ENCODE results near the gene HDAC3.

HDAC3 gene

GRCh38 chr5:141657937-141658545 is 21.4 kb upstream of the HDAC3 start:
- no peak for DNase-seq

DNA sequence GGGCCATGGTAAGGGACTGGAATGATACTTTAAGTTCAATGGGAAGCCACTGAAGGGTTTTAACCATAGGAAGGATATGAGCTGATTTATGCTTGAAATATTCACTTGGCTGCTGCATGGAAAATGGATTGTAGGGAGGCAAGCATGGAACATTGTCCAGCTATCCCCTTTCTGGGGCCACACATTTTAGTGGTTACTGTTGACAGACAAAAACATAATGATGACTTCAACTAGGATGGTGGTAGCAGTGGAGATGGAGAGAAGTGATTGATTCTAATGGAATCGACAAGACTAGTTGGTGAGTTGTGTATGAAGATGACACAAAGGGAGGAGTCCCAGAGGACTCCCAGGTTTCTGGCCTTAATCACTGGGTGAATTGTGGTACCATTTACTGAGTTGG is 20.8 kb upstream of the HDAC3 start:
- no peak for DNase-seq

GRCh38 chr5:141656396-141656795 is 19.7 kb upstream of the HDAC3 start:
- DNase-seq, result no peak

- no peak for DNase-seq
Measured at GRCh38 chr5:141655020-141655419, 18.4 kb upstream of the HDAC3 start.

- no peak for DNase-seq
Measured at GRCh38 chr5:141654298-141654697, 17.6 kb upstream of the HDAC3 start.

- no peak for DNase-seq
Measured at GRCh38 chr5:141651728-141652105, 15.1 kb upstream of the HDAC3 start.

GRCh38 chr5:141650851-141651727 is 14.4 kb upstream of the HDAC3 start, which contains the start of gene FCHSD1:
TSS of gene FCHSD1 (minus strand) at chr5:141651418. CDS start at chr5:141651368, 50 bp downstream.
- peak; percentile 83 to 86 for DNase-seq

DNA sequence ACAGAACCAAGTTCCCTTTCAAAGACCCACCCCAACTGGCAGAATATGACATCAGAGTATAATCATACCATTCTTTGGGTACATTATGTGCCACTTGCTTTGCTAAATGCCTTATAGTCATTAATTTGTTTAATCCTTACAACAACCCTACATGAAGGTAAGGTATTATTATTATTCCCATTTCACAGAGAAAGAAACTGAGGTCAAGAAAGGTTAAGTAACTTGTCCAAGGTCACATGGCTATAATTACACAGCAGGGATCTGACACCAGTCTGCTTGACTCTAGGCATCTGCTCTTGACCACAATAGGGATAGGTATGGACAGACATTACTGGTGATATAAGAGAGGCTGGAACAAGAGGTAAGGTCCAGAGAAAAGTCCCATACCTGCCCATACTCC is 13.3 kb upstream of the HDAC3 start:
- DNase-seq, result no peak

DNA sequence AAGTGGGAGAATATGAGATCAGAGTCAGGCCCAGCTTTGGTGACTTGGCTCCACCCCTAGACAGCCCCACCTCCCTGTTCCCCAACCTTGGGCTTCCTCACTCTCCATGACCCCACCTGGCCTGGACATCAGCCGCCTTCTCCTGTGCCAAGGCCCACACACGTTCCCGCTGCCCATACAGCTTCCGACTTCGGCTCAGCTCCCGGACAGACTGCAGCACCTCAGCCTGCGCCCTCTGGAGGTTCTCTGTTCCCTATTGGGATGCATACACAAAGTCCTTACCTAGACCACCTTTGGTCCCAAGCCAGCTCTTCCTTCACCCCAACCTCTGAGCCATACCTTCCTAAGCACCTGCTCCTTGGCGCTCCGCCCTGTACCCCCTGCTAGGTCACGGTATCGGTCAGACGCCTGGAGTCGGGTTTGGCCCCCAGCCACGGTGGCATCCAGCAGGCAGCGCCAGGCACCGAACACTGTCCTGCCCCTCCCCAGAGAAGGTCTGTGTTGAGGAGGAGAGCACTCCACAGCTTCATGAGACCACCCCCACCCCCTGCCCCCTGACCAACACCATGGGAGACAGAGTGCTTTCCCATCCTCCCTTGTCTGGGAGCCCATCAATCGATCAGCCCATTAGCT is 12.5 kb upstream of the HDAC3 start:
- no peak for DNase-seq

DNA sequence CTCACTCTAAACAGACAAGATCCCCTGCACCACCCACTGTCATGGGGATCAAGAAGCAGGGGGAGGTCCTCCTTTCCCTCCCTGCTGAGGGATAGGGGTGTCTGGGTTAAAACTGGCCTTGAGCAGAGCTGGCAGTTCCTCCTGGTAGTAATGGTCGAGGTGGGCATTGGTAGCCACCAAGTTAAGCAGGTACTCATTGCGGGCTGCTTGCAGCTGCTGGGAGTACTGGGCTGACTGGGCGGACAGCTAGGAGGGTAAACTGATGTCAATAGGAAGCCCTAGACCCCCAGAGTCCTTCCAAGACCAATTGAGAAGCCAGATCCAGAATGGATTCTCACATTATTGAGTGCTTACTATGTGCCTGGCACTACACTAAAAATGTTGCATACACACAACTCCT is 11.2 kb upstream of the HDAC3 start:
- DNase-seq, result no peak

GRCh38 chr5:141647242-141647641 is 10.6 kb upstream of the HDAC3 start:
- DNase-seq, result no peak

DNA sequence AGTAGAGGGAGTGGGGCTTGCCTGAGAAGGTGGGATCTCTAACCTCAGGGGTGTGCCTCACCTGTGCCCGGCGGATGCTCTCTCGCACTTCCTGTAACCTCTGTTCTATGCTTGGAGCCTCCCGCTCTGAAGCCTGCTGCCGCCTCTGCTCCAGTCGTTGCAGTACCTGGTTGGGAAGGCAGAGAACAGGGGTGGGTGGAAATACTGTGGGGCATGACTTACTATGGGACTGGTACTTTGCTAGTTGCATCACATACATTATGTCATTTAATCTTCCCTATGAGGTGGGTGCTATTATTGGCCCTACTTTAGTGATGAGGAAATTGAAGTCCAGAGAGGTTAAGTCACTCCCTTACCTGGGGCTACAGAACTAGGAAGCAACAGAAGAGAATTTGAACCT is 9.4 kb upstream of the HDAC3 start:
- DNase-seq, result no peak

GRCh38 chr5:141641634-141642267 is 5.1 kb upstream of the HDAC3 start:
- no peak for DNase-seq

- no peak for DNase-seq
Measured at GRCh38 chr5:141640698-141641097, 4.0 kb upstream of the HDAC3 start.

GRCh38 chr5:141640051-141640415 is 3.4 kb upstream of the HDAC3 start:
- no peak for DNase-seq

- no peak for DNase-seq
Measured at GRCh38 chr5:141639357-141640050, 2.9 kb upstream of the HDAC3 start.

DNA sequence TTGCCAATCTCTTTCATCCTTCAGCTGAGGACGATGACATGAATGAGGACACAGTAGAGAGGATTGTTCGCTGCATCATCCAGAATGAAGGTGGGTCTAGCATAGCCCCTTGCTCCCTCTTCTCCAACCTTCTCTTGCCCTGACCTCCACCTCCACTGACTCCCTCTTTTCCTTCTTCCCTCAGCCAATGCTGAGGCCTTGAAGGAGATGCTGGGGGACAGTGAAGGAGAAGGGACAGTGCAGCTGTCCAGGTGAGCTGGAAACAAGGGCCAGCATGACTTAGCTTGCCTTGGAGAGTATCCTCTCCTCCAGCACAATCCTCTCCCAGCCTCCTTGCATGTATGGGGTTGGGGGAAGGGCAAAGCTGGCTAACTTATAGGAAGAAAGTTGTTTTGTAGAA is 2.1 kb upstream of the HDAC3 start:
- DNase-seq, result no peak

- DNase-seq, result peak; percentile 63 to 64
Measured at GRCh38 chr5:141637767-141638419, 1.2 kb upstream of the HDAC3 start.

DNA sequence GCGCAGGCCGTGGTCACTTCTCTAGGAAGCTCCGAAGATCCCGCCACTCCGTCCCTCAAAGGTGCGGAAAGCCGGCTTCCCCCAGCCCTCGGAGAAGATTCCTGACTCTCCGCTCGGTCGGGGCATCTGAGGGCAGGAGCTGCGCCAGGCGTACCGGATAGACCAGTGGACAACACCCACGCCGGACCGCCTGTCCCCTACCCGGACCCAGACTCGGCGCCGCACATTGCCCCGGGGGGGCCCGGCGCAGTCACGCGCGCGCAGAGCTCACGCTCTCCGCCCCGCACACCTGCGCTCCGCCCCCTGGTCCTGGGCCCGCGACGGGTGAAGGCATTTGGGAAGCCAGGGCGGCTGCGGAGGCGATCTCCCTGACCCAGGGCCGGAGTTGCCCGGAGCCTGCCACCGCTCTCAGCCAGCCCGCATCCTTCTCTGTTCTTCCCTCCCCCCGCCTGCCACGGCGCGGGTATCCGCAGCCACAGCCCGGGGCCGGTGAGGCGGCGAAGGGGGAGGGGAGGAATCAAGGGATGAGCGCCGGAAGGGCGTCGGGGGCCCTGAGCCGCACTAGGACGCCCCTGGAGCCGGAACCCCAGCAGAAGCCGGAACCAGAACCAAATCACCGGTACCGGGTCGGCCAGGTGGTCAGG is 596 bp upstream of the HDAC3 start:
- DNase-seq, result peak; percentile 67

DNA sequence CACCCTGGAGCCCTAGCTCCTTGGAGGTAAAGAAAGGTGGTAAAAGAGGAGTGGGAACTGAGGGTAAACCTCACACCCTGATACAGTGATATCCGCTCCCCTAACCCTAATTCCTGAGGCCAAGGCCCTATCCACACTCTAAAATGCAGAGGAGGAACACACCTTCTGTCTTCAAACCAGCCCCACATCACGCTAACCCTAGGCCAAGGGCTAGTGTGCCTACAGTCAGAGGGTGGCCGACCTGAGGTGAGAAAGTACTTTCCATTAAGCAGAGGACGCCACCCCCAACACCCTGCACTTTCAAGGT is 590 bp downstream of the HDAC3 start:
- no peak for DNase-seq

GRCh38 chr5:141635646-141636045 is 1.0 kb downstream of the HDAC3 start:
- no peak for DNase-seq

GRCh38 chr5:141634720-141635119 is 1.9 kb downstream of the HDAC3 start:
- no peak for DNase-seq
